GM12892 (cell line): ENCODE results near the gene RPS23.

ENCODE experiments used
- POLR2A ChIP-seq: IDR thresholded peaks from 2 replicates; pipeline ENCODE4 v1.6.1; 2011; ENCODE audit warnings: low read depth, low read length, control low read depth
- POLR2AphosphoS5 ChIP-seq: IDR thresholded peaks from 2 replicates; pipeline ENCODE4 v1.6.1; 2011; ENCODE audit warnings: low read depth, low read length, control low read depth

- TF ChIP-seq POLR2A (no peak), POLR2AphosphoS5 (no peak)
Observed at GRCh38 chr5:82325155-82325554, 47.0 kb upstream of the RPS23 start.
